Body of pancreas (tissue), 4 donors: Measurements from ENCODE around the gene TRIM46. TPM values are rescaled to one million over a fixed set of nuclear protein-coding genes. Genes with fewer than 3 reads are reported as not detected.

Source experiments
- ATAC-seq: fragments of 150-250 bp; one replicate; pipeline ENCODE4 v1.9.1; 2016
- DNase-seq, 4 donors: peaks; one replicate each; pipeline ENCODE4 v3.0.0-alpha.2; 2019
- H3K27ac ChIP-seq, 4 donors: fragments of 200-600 bp; sonication (generic); 1 replicate in 3 of 4; 2 replicates in 1 of 4; pipeline versions ENCODE4 v1.5.1 to v1.6.1; 2016 to 2019; ENCODE audit warnings: mild to moderate bottlenecking in 1 of 4, mixed read lengths in 1 of 4, moderate library complexity in 1 of 4
- H3K27me3 ChIP-seq, 2 donors: fragments of 200-600 bp; sonication (generic); one replicate each; pipeline ENCODE4 v1.6.0; 2016; ENCODE audit warnings: mild to moderate bottlenecking in 1 of 2
- H3K36me3 ChIP-seq, 2 donors: fragments of 200-600 bp; sonication (generic); replicated peaks in 1 of 2; 2 replicates each; pipeline ENCODE4 v1.5.1; 2016; ENCODE audit warnings: low read depth in 2 of 2; ENCODE audit not compliant: insufficient read depth in 1 of 2
- H3K4me1 ChIP-seq: fragments of 200-600 bp; sonication (generic); one replicate; pipeline ENCODE4 v1.6.0; 2016
- H3K4me3 ChIP-seq, 2 donors: fragments of 200-600 bp; sonication (generic); 1 replicate in 1 of 2; 2 replicates in 1 of 2; pipeline ENCODE4 v1.5.1; 2016 to 2019
- H3K9me3 ChIP-seq, 3 donors: fragments of 200-600 bp; sonication (generic); 1 replicate in 2 of 3; 2 replicates in 1 of 3; pipeline ENCODE4 v1.5.1; 2016
- CTCF ChIP-seq, 7 experiments: fragments of 450-650 bp in 4 of 7; fragments of 200-600 bp in 3 of 7; sonication (generic) in 3 of 7; IDR thresholded peaks; one replicate each; pipeline ENCODE4 v1.5.1; 2016 to 2019; ENCODE audit warnings: antibody characterized with exemption in 7 of 7
- POLR2A ChIP-seq, 3 donors: fragments of 450-650 bp; IDR thresholded peaks; one replicate each; pipeline ENCODE4 v1.6.1; 2016; ENCODE audit warnings: antibody characterized with exemption in 3 of 3, mild to moderate bottlenecking in 2 of 3
- whole genome bisulfite sequencing, 2 donors: methylation state at CpG; one replicate each; pipeline ENCODE4 v1.1.5; 2017; 5-methylcytosine and 5-hydroxymethylcytosine counted together
- intact Hi-C: fragments of 100-400 bp; cut with DNase I; formaldehyde crosslinking; loops from one replicate; pipeline ENCODE4 v1.15.1; 2023
- total RNA-seq, 2 donors: library from RNA; depleted of rRNA; stranded (reverse); fragments of >200 nt; gene quantifications; one replicate each; pipeline ENCODE4 v1.1.0, GENCODE V29; 2016

Gene TRIM46
- total RNA-seq, 2 donors from 2014 or later = 0.26 TPM; not detected in 1

- Histone ChIP-seq H3K4me1 (peaks cover 35% of the 10 kb centered on the region), H3K4me3 (no peak overlapping the region), H3K9me3 (no peaks in the 10 kb centered on the region), H3K27me3 (no peaks in the 10 kb centered on the region), H3K27ac (no peak overlapping the region), H3K36me3 (no peaks in the 10 kb centered on the region)
- no peak for TF ChIP-seq POLR2A (IDR thresholded peaks at IDR 0.05)
- no peak for TF ChIP-seq CTCF (IDR thresholded peaks at IDR 0.05)
- WGBS, 2 donors = 89 to 96% methylated on average over 4 to 7 of the region's 7 CpGs
- ATAC-seq = no peak
- intact Hi-C loops = no loop called here
- DNase-seq = no peak
These were observed 8.5 kb downstream of the TRIM46 start for GRCh38 chr1:155182052-155182550.

- TF ChIP-seq POLR2A (IDR thresholded peaks at IDR 0.05) = no peak
- no peak for TF ChIP-seq CTCF (IDR thresholded peaks at IDR 0.05)
- Histone ChIP-seq H3K4me1 (peaks cover 46% of the 10 kb centered on the region), H3K9me3 (no peaks in the 10 kb centered on the region), H3K27ac (peak overlapping the region in 2 of 4 donors; percentile 92), H3K27me3 (no peaks in the 10 kb centered on the region), H3K36me3 (no peaks in the 10 kb centered on the region), H3K4me3 (no peak overlapping the region)
- intact Hi-C loops = no loop called here
- DNase-seq = no peak
- WGBS, 2 donors = 90 to 96% methylated on average over 16 to 17 of the region's 20 CpGs
- ATAC-seq = no peak
These were observed 10.1 kb downstream of the TRIM46 start for GRCh38 chr1:155183775-155184221.

GRCh38 chr1:155184351-155184811 is 10.7 kb downstream of the TRIM46 start:
- H3K9me3 ChIP-seq = no peaks in the 10 kb centered on the region
- DNase-seq (peak in 1 of 4 donors; percentile 36), ATAC-seq (no peak)
- peaks cover 46% of the 10 kb centered on the region for H3K4me1 ChIP-seq
- H3K27ac ChIP-seq = peak overlapping the region; percentile 86 to 94 (median 92)
- no peak overlapping the region for H3K4me3 ChIP-seq
- H3K27me3 ChIP-seq = no peaks in the 10 kb centered on the region
- intact Hi-C loops = no loop called here
- TF ChIP-seq CTCF (IDR thresholded peaks at IDR 0.05) = no peak
- no peak for TF ChIP-seq POLR2A (IDR thresholded peaks at IDR 0.05)
- WGBS, 2 donors = 54 to 64% methylated on average over 4 of the region's 4 CpGs
- H3K36me3 ChIP-seq = no peaks in the 10 kb centered on the region

GRCh38 chr1:155184835-155185782 is 11.5 kb downstream of the TRIM46 start:
- intact Hi-C loops = no loop called here
- Histone ChIP-seq H3K4me3 (no peak overlapping the region), H3K4me1 (peaks cover 46% of the 10 kb centered on the region), H3K9me3 (no peaks in the 10 kb centered on the region), H3K27me3 (no peaks in the 10 kb centered on the region), H3K36me3 (no peaks in the 10 kb centered on the region), H3K27ac (peak overlapping the region; percentile 86 to 94 (median 92))
- DNase-seq = peak; percentile 82 to 94 (median 94)
- peak in 4 of 7 experiments; percentile 20 to 38 (median 30) for TF ChIP-seq CTCF (IDR thresholded peaks at IDR 0.05)
- TF ChIP-seq POLR2A (IDR thresholded peaks at IDR 0.05) = peak; percentile 25 to 38 (median 27)
- ATAC-seq = peak; percentile 79
- WGBS, 2 donors = 19 to 25% methylated on average over 12 to 21 of the region's 21 CpGs
